ENCODE results near the gene HAGHL.
A peak's percentile ranks its signal among the peaks of the same experiment; 100 is the strongest.

HAGHL gene

GRCh38 chr16:743794-744500 lies 17.0 kb downstream of the HAGHL start:
- Histone ChIP-seq H3K4me1 (ENCODE audit: insufficient read depth, low read length) (peaks cover 19% of the 10 kb centered on the region), H2AFZ (ENCODE audit: low read depth, low read length) (no peak overlapping the region), H3K4me3 (ENCODE audit: low read depth in 1 of 2, low read length in 2 of 2) (no peak overlapping the region), H3K79me2 (ENCODE audit: insufficient read depth, low read length) (peaks cover 16% of the 10 kb centered on the region), H3K9me3 (ENCODE audit: insufficient read depth, low read length, severe bottlenecking) (no peaks in the 10 kb centered on the region), H3K36me3 (ENCODE audit: insufficient read depth, low read length) (peaks cover 5% of the 10 kb centered on the region; the same call in 1 of the 2 replicates), H3K9ac (ENCODE audit: low read depth, low read length) (no peak overlapping the region), H3K4me2 (ENCODE audit: insufficient read depth, low read length) (no peak overlapping the region), H4K20me1 (ENCODE audit: insufficient read depth, low read length) (no peaks in the 10 kb centered on the region), H3K27ac (ENCODE audit: low read length) (no peak overlapping the region), H3K27me3 (ENCODE audit: insufficient read depth, low read length, poor library complexity) (no peaks in the 10 kb centered on the region)
- DNase-seq, result peak; percentile 42
- no peak for TF ChIP-seq EZH2 (IDR thresholded peaks at IDR 0.05; ENCODE audit: borderline replicate concordance, low read depth, low read length, severe bottlenecking)
- peak; percentile 56 for TF ChIP-seq CTCF (IDR thresholded peaks at IDR 0.05; ENCODE audit: borderline replicate concordance, extremely low read depth, low read length, poor library complexity, severe bottlenecking)
- no peak for ATAC-seq (ENCODE audit: insufficient read depth, low read depth)

- H3K27me3 ChIP-seq (ENCODE audit: insufficient read depth, low read length, poor library complexity), result no peaks in the 10 kb centered on the region
- H3K27ac ChIP-seq (ENCODE audit: low read length), result no peak overlapping the region
- H4K20me1 ChIP-seq (ENCODE audit: insufficient read depth, low read length), result no peaks in the 10 kb centered on the region
- H3K4me2 ChIP-seq (ENCODE audit: insufficient read depth, low read length), result no peak overlapping the region
- no peak overlapping the region for H2AFZ ChIP-seq (ENCODE audit: low read depth, low read length)
- DNase-seq, result no peak
- H3K4me3 ChIP-seq (ENCODE audit: low read depth in 1 of 2, low read length in 2 of 2), result no peak overlapping the region
- no peaks in the 10 kb centered on the region for H3K9me3 ChIP-seq (ENCODE audit: insufficient read depth, low read length, severe bottlenecking)
- peaks cover 6% of the 10 kb centered on the region for H3K4me1 ChIP-seq (ENCODE audit: insufficient read depth, low read length)
- no peaks in the 10 kb centered on the region for H3K36me3 ChIP-seq (ENCODE audit: insufficient read depth, low read length)
- ATAC-seq (ENCODE audit: insufficient read depth, low read depth), result no peak
- H3K79me2 ChIP-seq (ENCODE audit: insufficient read depth, low read length), result no peaks in the 10 kb centered on the region
- H3K9ac ChIP-seq (ENCODE audit: low read depth, low read length), result no peak overlapping the region
- TF ChIP-seq CTCF (IDR thresholded peaks at IDR 0.05; ENCODE audit: borderline replicate concordance, extremely low read depth, low read length, poor library complexity, severe bottlenecking) (peak; percentile 14), EZH2 (IDR thresholded peaks at IDR 0.05; ENCODE audit: borderline replicate concordance, low read depth, low read length, severe bottlenecking) (no peak)
Measured at GRCh38 chr16:745739-746138, 18.8 kb downstream of the HAGHL start.

- Histone ChIP-seq H3K27ac (ENCODE audit: low read length) (no peak overlapping the region), H3K4me1 (ENCODE audit: insufficient read depth, low read length) (no peaks in the 10 kb centered on the region), H4K20me1 (ENCODE audit: insufficient read depth, low read length) (no peaks in the 10 kb centered on the region), H3K79me2 (ENCODE audit: insufficient read depth, low read length) (no peaks in the 10 kb centered on the region), H3K4me3 (ENCODE audit: low read depth in 1 of 2, low read length in 2 of 2) (no peak overlapping the region), H3K9me3 (ENCODE audit: insufficient read depth, low read length, severe bottlenecking) (no peaks in the 10 kb centered on the region), H3K27me3 (ENCODE audit: insufficient read depth, low read length, poor library complexity) (no peaks in the 10 kb centered on the region), H3K4me2 (ENCODE audit: insufficient read depth, low read length) (no peak overlapping the region), H3K36me3 (ENCODE audit: insufficient read depth, low read length) (no peaks in the 10 kb centered on the region), H2AFZ (ENCODE audit: low read depth, low read length) (no peak overlapping the region), H3K9ac (ENCODE audit: low read depth, low read length) (no peak overlapping the region)
- no peak for ATAC-seq (ENCODE audit: insufficient read depth, low read depth)
- DNase-seq, result no peak
- no peak for TF ChIP-seq EZH2 (IDR thresholded peaks at IDR 0.05; ENCODE audit: borderline replicate concordance, low read depth, low read length, severe bottlenecking)
- TF ChIP-seq CTCF (IDR thresholded peaks at IDR 0.05; ENCODE audit: borderline replicate concordance, extremely low read depth, low read length, poor library complexity, severe bottlenecking), result no peak
Measured at GRCh38 chr16:746637-747036, 19.7 kb downstream of the HAGHL start.
